HCT116 (cell line): ENCODE results near the gene SCO1. TPM values are rescaled to one million over a fixed set of nuclear protein-coding genes. Genes with fewer than 3 reads are reported as not detected.

ENCODE experiments used
- ATAC-seq: fragments of 200-7000 bp; cut with Tn5 transposase; 2 replicates; pipeline ENCODE4 v1.9.1; 2020; ENCODE audit warnings: mild to moderate bottlenecking, moderate library complexity
- BruUV-seq: library from RNA; stranded (reverse); fragments of 400-500 nt; replicated peaks from 2 replicates; lab custom pipeline; 2021; lab: Mats Ljungman, UMichigan
- CTCF ChIA-PET: fragments of 300-600 bp; sonication (Branson Sonifier 250); formaldehyde crosslinking; loops from one replicate; lab custom pipeline; 2021; ENCODE audit warnings: antibody characterized with exemption; lab: Charles Lee
- POLR2A ChIA-PET: fragments of 300-600, 350-600 bp; sonication (Branson Sonifier 250); formaldehyde crosslinking; loops from one replicate; lab custom pipeline; 2021; ENCODE audit warnings: antibody characterized with exemption; lab: Charles Lee
- RAD21 ChIA-PET, 2 experiments: fragments of 300-600 bp; sonication (Branson Sonifier 250); formaldehyde crosslinking; loops; one replicate each; lab custom pipeline; 2023; ENCODE audit warnings: low total read pairs in 2 of 2; ENCODE audit not compliant: uncharacterized antibody in 2 of 2, unreplicated experiment in 2 of 2, low non-redundant PET in 1 of 2; lab: Charles Lee
- DNase-seq: peaks from one replicate; pipeline ENCODE4 v3.0.0-alpha.2; 2010; ENCODE audit warnings: low read depth, low spot score
- H2AFZ ChIP-seq: fragments of 200-600 bp; shearing (Covaris generic), sonication (generic); 2 replicates; pipeline ENCODE4 v1.6.1; 2017; ENCODE audit warnings: low read depth, mixed run types, mixed read lengths, antibody characterized with exemption, low read length; ENCODE audit not compliant: poor library complexity, severe bottlenecking
- H3K27ac ChIP-seq: 2 replicates; pipeline ENCODE4 v1.5.1; 2012; ENCODE audit warnings: low read depth, low read length
- H3K27me3 ChIP-seq: fragments of 200-600 bp; sonication (generic); 2 replicates; pipeline ENCODE4 v1.6.1; 2016; ENCODE audit warnings: mixed run types, low read length, mixed read lengths; ENCODE audit not compliant: insufficient read depth
- H3K36me3 ChIP-seq, 2 experiments: fragments of 200-500 bp in 1 of 2; fragments of 200-600 bp in 1 of 2; sonication (Bioruptor generic) in 1 of 2; sonication (generic) in 1 of 2; 2 replicates each; pipeline versions ENCODE4 v1.5.1 to v1.6.1; 2014 to 2016; ENCODE audit warnings: low read length in 2 of 2, inconsistent platforms in 1 of 2, mixed read lengths in 1 of 2, mixed run types in 1 of 2; ENCODE audit not compliant: insufficient read depth in 2 of 2, control insufficient read depth in 1 of 2
- H3K4me1 ChIP-seq, 2 experiments: fragments of 200-600 bp in 1 of 2; sonication (generic) in 1 of 2; 2 replicates each; pipeline versions ENCODE4 v1.5.1 to v1.6.1; 2012 to 2017; ENCODE audit warnings: low read length in 2 of 2, inconsistent platforms in 1 of 2, mild to moderate bottlenecking in 1 of 2, mixed read lengths in 1 of 2, mixed run types in 1 of 2, moderate library complexity in 1 of 2; ENCODE audit not compliant: insufficient read depth in 2 of 2, control insufficient read depth in 1 of 2
- H3K4me2 ChIP-seq: fragments of 200-600 bp; sonication (generic); 2 replicates; pipeline ENCODE4 v1.6.1; 2017; ENCODE audit warnings: mixed run types, low read length, mixed read lengths
- H3K4me3 ChIP-seq, 2 experiments: fragments of 200-600 bp in 1 of 2; sonication (generic) in 1 of 2; replicated peaks in 1 of 2; 2 replicates each; pipeline ENCODE4 v1.5.1; 2011 to 2016; ENCODE audit warnings: low read length in 2 of 2, control low read depth in 1 of 2, low read depth in 1 of 2, mild to moderate bottlenecking in 1 of 2, mixed read lengths in 1 of 2, mixed run types in 1 of 2
- H3K79me2 ChIP-seq: fragments of 200-600 bp; sonication (generic); 2 replicates; pipeline ENCODE4 v1.6.1; 2017; ENCODE audit warnings: mild to moderate bottlenecking, mixed run types, low read length, moderate library complexity, mixed read lengths; ENCODE audit not compliant: insufficient read depth
- H3K9ac ChIP-seq: fragments of 200-600 bp; sonication (generic); 2 replicates; pipeline ENCODE4 v1.6.1; 2016; ENCODE audit warnings: low read length, mixed read lengths
- H3K9me2 ChIP-seq: fragments of 200-600 bp; sonication (generic), shearing (Covaris generic); 2 replicates; pipeline ENCODE4 v1.6.1; 2017; ENCODE audit warnings: mixed run types, mild to moderate bottlenecking, moderate library complexity; ENCODE audit not compliant: insufficient read depth
- H3K9me3 ChIP-seq, 2 experiments: fragments of 200-500 bp in 1 of 2; fragments of 200-600 bp in 1 of 2; sonication (Bioruptor generic) in 1 of 2; sonication (generic) in 1 of 2; 2 replicates each; pipeline ENCODE4 v1.6.1; 2014 to 2017; ENCODE audit warnings: low read length in 2 of 2, mixed read lengths in 2 of 2, inconsistent platforms in 1 of 2, low read depth in 1 of 2, mild to moderate bottlenecking in 1 of 2, mixed run types in 1 of 2, moderate library complexity in 1 of 2; ENCODE audit not compliant: control insufficient read depth in 1 of 2, insufficient read depth in 1 of 2
- H4K20me1 ChIP-seq: fragments of 200-600 bp; sonication (generic), shearing (Covaris generic); 2 replicates; pipeline ENCODE4 v1.6.1; 2017; ENCODE audit warnings: mixed run types, mild to moderate bottlenecking, moderate library complexity; ENCODE audit not compliant: insufficient read depth
- CEBPB ChIP-seq: IDR thresholded peaks from 2 replicates; pipeline ENCODE4 v1.6.1; 2012; ENCODE audit warnings: low read depth
- EGR1 ChIP-seq: IDR thresholded peaks from 2 replicates; pipeline ENCODE4 v1.6.1; 2012; ENCODE audit warnings: low read depth
- EZH2 ChIP-seq: fragments of 200-600 bp; sonication (generic); IDR thresholded peaks from 2 replicates; pipeline ENCODE4 v1.6.1; 2017; ENCODE audit warnings: antibody characterized with exemption, mixed run types
- EZH2phosphoT487 ChIP-seq: fragments of 200-600 bp; IDR thresholded peaks from 2 replicates; pipeline ENCODE4 v1.6.1; 2018; ENCODE audit warnings: antibody characterized with exemption, borderline replicate concordance
- POLR2AphosphoS5 ChIP-seq: IDR thresholded peaks from 2 replicates; pipeline ENCODE4 v1.6.1; 2011; ENCODE audit warnings: mild to moderate bottlenecking, low read depth, low read length, moderate library complexity
- SIN3A ChIP-seq: IDR thresholded peaks from 2 replicates; pipeline ENCODE4 v1.6.1; 2012; ENCODE audit warnings: low read depth
- SP1 ChIP-seq: IDR thresholded peaks from 2 replicates; pipeline ENCODE4 v1.6.1; 2012; ENCODE audit warnings: low read depth
- SRF ChIP-seq: IDR thresholded peaks from 2 replicates; pipeline ENCODE4 v1.6.1; 2012; ENCODE audit warnings: low read depth
- TCF7L2 ChIP-seq: IDR thresholded peaks from 2 replicates; pipeline ENCODE4 v1.7.0; 2011; ENCODE audit warnings: borderline replicate concordance, inconsistent platforms; ENCODE audit not compliant: insufficient read depth, insufficient read length; ENCODE audit errors: extremely low read depth
- intact Hi-C: fragments of 100-400 bp; cut with micrococcal nuclease; formaldehyde crosslinking; loops from 2 replicates; pipeline ENCODE4 v1.10.0; 2022
- total RNA-seq: library from RNA; stranded (reverse); gene quantifications from one replicate; pipeline ENCODE4 v1.2.1, GENCODE V29; 2021; ENCODE audit not compliant: unreplicated experiment
- TF ChIP-seq, protein P1 (sequence below), 3 experiments: fragments of 200-600 bp in 1 of 3; sonication (generic) in 1 of 3; IDR thresholded peaks in 2 of 3; conservative IDR thresholded peaks in 1 of 3; 2 replicates each; pipeline ENCODE4 v1.5.1; 2012 to 2017; ENCODE audit warnings: low read depth in 2 of 3, low read length in 2 of 3, antibody characterized with exemption in 1 of 3, borderline replicate concordance in 1 of 3, control low read depth in 1 of 3, mild to moderate bottlenecking in 1 of 3, mixed read lengths in 1 of 3, mixed run types in 1 of 3, moderate library complexity in 1 of 3; ENCODE audit not compliant: insufficient read depth in 1 of 3
- TF ChIP-seq, protein P2 (sequence below): IDR thresholded peaks from 2 replicates; pipeline ENCODE4 v1.6.1; 2012
- TF ChIP-seq, protein P3 (sequence below): IDR thresholded peaks from 2 replicates; pipeline ENCODE4 v1.6.1; 2012

The SCO1 gene
- total RNA-seq, 1 experiment from 2014 or later, result 35.8 TPM

DNA sequence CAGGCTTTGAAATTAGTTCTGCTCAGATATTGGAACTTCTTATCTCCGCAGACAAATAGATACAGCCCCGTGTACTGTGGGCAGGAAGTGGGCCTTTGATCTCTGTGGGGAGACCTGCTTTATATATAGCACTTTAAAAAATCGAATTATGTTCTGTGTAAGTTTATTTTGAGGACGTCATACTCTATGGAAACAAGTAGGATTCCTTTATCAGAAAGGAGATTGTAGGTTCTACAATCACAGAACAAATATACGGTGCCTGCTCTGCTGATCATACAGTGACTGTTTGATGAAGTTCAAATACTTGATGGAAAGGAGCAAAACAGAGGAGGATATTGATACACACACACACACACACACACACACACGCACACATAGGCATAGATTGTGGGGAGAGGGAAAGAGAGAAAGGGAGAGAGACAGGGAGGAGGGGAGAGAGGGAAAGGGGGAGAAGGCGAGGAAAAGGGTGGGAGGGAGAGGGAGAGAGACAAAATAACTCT is 47.2 kb upstream of the SCO1 start:
- Histone ChIP-seq H3K27me3 (peaks cover 41% of the 10 kb centered on the region), H3K79me2 (no peaks in the 10 kb centered on the region), H4K20me1 (no peaks in the 10 kb centered on the region), H3K4me1 (no peaks in the 10 kb centered on the region), H3K4me3 (no peak overlapping the region), H2AFZ (no peak overlapping the region), H3K4me2 (no peak overlapping the region), H3K9me2 (no peaks in the 10 kb centered on the region), H3K9ac (no peak overlapping the region), H3K36me3 (no peaks in the 10 kb centered on the region), H3K9me3 (no peaks in the 10 kb centered on the region), H3K27ac (no peak overlapping the region)
- TF ChIP-seq SIN3A (no peak), CEBPB (no peak), TCF7L2 (no peak), EZH2 (no peak), EGR1 (no peak), POLR2AphosphoS5 (no peak), SP1 (no peak), EZH2phosphoT487 (no peak), SRF (no peak)
- TF ChIP-seq, protein P1, sequence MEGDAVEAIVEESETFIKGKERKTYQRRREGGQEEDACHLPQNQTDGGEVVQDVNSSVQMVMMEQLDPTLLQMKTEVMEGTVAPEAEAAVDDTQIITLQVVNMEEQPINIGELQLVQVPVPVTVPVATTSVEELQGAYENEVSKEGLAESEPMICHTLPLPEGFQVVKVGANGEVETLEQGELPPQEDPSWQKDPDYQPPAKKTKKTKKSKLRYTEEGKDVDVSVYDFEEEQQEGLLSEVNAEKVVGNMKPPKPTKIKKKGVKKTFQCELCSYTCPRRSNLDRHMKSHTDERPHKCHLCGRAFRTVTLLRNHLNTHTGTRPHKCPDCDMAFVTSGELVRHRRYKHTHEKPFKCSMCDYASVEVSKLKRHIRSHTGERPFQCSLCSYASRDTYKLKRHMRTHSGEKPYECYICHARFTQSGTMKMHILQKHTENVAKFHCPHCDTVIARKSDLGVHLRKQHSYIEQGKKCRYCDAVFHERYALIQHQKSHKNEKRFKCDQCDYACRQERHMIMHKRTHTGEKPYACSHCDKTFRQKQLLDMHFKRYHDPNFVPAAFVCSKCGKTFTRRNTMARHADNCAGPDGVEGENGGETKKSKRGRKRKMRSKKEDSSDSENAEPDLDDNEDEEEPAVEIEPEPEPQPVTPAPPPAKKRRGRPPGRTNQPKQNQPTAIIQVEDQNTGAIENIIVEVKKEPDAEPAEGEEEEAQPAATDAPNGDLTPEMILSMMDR (IDR thresholded peaks at IDR 0.05 in 2 of 3, conservative IDR thresholded peaks at IDR 0.05 in 1 of 3; ENCODE audit: borderline replicate concordance in 1 of 3, insufficient read depth in 1 of 3, low read depth in 2 of 3, low read length in 2 of 3), result no peak
- TF ChIP-seq, protein P2, sequence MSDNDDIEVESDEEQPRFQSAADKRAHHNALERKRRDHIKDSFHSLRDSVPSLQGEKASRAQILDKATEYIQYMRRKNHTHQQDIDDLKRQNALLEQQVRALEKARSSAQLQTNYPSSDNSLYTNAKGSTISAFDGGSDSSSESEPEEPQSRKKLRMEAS, result no peak
- TF ChIP-seq, protein P3, sequence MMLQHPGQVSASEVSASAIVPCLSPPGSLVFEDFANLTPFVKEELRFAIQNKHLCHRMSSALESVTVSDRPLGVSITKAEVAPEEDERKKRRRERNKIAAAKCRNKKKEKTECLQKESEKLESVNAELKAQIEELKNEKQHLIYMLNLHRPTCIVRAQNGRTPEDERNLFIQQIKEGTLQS, result no peak
- intact Hi-C loops, result no loop called here
- ChIA-PET CTCF (no interaction called here), POLR2A (no interaction called here), RAD21 (no interaction called here)
- no TSS peak for BruUV-seq
- ATAC-seq, result no peak
- DNase-seq, result no peak
